ENCODE results near the gene KIF5A. TPM values are rescaled to one million over a fixed set of nuclear protein-coding genes. Genes with fewer than 3 reads are reported as not detected.

KIF5A gene
- total and polyA plus RNA-seq, 2 donors (not counting 1 experiment from before 2014, with no cell fraction given) = 0.09 to 0.67 TPM

DNA sequence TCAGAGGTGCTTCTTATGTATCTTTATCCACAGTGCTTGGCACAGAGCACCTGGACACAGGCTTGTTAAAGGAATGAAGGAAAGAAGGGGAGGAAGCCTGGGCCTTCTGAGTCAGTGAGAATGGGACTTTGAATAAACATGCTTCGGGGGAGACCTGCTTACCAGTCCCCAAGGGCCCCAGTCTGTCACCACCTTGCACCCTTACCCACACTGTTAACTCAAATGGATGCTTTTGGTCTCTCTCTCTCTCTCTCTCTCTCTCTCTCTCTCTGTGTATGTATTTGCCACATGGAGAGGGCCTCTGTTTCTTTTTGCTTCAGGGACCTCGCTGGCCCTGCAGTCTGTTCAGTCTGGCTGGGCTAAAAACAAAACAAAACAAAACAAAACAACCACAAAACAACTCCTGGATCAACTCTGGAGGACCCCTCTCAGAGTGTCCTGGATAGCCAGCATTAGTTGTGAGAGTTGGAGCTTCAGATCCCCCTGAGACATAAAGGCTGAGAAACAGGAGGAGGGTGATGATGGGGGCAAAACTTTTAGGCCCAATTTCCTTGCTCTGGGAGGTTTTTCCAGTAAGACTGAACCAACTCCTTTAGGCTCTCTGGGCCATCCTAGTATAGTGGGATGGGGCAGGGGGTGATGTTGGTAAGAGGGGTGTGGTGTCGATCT is 1.9 kb downstream of the KIF5A start:
- ChIA-PET CTCF (interaction anchor here (1.0 kb wide), 1 partner anchor 313 kb away, joined by 3 read pairs; no protein-coding TSS in a partner anchor), POLR2A (no interaction called here)
- Histone ChIP-seq H3K4me1 (ENCODE audit: control insufficient read depth in 2 of 2, insufficient read depth in 2 of 2, low read length in 2 of 2) (peaks cover 10 to 19% of the 10 kb centered on the region in 2 donors), H3K9me3 (ENCODE audit: control extremely low read depth in 1 of 3, control insufficient read depth in 2 of 3, insufficient read depth in 1 of 3, low read length in 2 of 3) (peaks cover 0 to 4% (median 0%) of the 10 kb centered on the region in 3 donors), H4K20me1 (ENCODE audit: control insufficient read depth, insufficient read depth, low read length, poor library complexity, severe bottlenecking) (no peaks in the 10 kb centered on the region), H3K27me3 (replicated peaks in 1 of 4; ENCODE audit: control extremely low read depth in 1 of 4, control insufficient read depth in 3 of 4, insufficient read depth in 4 of 4, low read length in 3 of 4) (peaks cover 0 to 32% (median 10%) of the 10 kb centered on the region in 4 experiments), H3K9ac (ENCODE audit: low read length) (no peak overlapping the region), H3K36me3 (replicated peaks in 1 of 2; ENCODE audit: control extremely low read depth in 1 of 2, control insufficient read depth in 1 of 2, extremely low read depth in 1 of 2, insufficient read depth in 2 of 2, low read length in 1 of 2) (no peaks in the 10 kb centered on the region), H3K4me3 (ENCODE audit: control extremely low read depth in 1 of 5, extremely low read depth in 1 of 5, insufficient read depth in 1 of 5, low read depth in 2 of 5, low read length in 4 of 5) (no peak overlapping the region), H3K27ac (ENCODE audit: low read length in 2 of 2) (no peak overlapping the region), H3K79me2 (ENCODE audit: control insufficient read depth, insufficient read depth, low read length) (peaks cover 9% of the 10 kb centered on the region), H2AFZ (ENCODE audit: insufficient read depth, low read depth, low read length, poor library complexity, severe bottlenecking) (no peak overlapping the region), H3K4me2 (replicated peaks; ENCODE audit: low read depth, low read length, poor library complexity, severe bottlenecking) (no peak overlapping the region)
- H3K27me3 Mint-ChIP-seq = peaks cover 32% of the 10 kb centered on the region
- H3K9me3 Mint-ChIP-seq (ENCODE audit: insufficient read depth) = no peaks in the 10 kb centered on the region
- ATAC-seq (ENCODE audit: low read depth) (no peak), DNase-seq (no peak)
- H3K4me1 Mint-ChIP-seq = peaks cover 25% of the 10 kb centered on the region
- TF ChIP-seq EZH2 (IDR thresholded peaks at IDR 0.05; ENCODE audit: borderline replicate concordance, insufficient read depth, low read depth, low read length, poor library complexity, severe bottlenecking) = no peak
- TF ChIP-seq, protein P1, sequence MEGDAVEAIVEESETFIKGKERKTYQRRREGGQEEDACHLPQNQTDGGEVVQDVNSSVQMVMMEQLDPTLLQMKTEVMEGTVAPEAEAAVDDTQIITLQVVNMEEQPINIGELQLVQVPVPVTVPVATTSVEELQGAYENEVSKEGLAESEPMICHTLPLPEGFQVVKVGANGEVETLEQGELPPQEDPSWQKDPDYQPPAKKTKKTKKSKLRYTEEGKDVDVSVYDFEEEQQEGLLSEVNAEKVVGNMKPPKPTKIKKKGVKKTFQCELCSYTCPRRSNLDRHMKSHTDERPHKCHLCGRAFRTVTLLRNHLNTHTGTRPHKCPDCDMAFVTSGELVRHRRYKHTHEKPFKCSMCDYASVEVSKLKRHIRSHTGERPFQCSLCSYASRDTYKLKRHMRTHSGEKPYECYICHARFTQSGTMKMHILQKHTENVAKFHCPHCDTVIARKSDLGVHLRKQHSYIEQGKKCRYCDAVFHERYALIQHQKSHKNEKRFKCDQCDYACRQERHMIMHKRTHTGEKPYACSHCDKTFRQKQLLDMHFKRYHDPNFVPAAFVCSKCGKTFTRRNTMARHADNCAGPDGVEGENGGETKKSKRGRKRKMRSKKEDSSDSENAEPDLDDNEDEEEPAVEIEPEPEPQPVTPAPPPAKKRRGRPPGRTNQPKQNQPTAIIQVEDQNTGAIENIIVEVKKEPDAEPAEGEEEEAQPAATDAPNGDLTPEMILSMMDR (IDR thresholded peaks at IDR 0.05) = no peak
- no CpG with 5 or more reads among the region's 3 CpGs for WGBS (ENCODE audit: insufficient coverage)
- H3K27ac Mint-ChIP-seq = no peak overlapping the region
- intact Hi-C loops (cut with micrococcal nuclease) = no loop called here
- peak overlapping the region; percentile 76 for H3K4me3 Mint-ChIP-seq

DNA sequence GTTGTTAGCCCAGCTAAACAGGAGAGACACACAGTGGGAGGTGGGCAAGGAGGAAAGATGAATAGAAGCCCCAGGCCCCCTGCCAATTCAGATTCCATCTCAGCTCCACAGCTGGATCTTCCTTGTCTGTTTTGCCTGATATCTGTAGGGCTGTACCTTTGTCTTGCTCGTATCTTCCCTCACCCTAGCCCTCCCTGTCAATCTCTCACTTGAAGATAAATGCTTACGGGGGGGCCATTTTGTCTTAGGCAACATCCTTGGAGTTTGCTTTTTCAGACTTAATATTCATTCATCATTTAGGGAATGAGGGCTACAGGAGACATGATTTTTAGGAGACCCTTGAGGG is 2.4 kb downstream of the KIF5A start:
- Mint-ChIP-seq H3K27ac (no peak overlapping the region), H3K4me1 (peaks cover 21% of the 10 kb centered on the region), H3K4me3 (no peak overlapping the region), H3K27me3 (peaks cover 32% of the 10 kb centered on the region), H3K9me3 (ENCODE audit: insufficient read depth) (no peaks in the 10 kb centered on the region)
- CTCF ChIA-PET = interaction anchor here (1.0 kb wide), 1 partner anchor 313 kb away, joined by 3 read pairs; no protein-coding TSS in a partner anchor
- Histone ChIP-seq H3K9ac (ENCODE audit: low read length) (no peak overlapping the region), H3K79me2 (ENCODE audit: control insufficient read depth, insufficient read depth, low read length) (peaks cover 4% of the 10 kb centered on the region), H3K4me2 (replicated peaks; ENCODE audit: low read depth, low read length, poor library complexity, severe bottlenecking) (no peak overlapping the region), H3K4me1 (ENCODE audit: control insufficient read depth in 2 of 2, insufficient read depth in 2 of 2, low read length in 2 of 2) (peaks cover 10 to 18% of the 10 kb centered on the region in 2 donors), H4K20me1 (ENCODE audit: control insufficient read depth, insufficient read depth, low read length, poor library complexity, severe bottlenecking) (no peaks in the 10 kb centered on the region), H3K9me3 (ENCODE audit: control extremely low read depth in 1 of 3, control insufficient read depth in 2 of 3, insufficient read depth in 1 of 3, low read length in 2 of 3) (peaks cover 0 to 4% (median 0%) of the 10 kb centered on the region in 3 donors), H3K27ac (ENCODE audit: low read length in 2 of 2) (no peak overlapping the region), H3K36me3 (replicated peaks in 1 of 2; ENCODE audit: control extremely low read depth in 1 of 2, control insufficient read depth in 1 of 2, extremely low read depth in 1 of 2, insufficient read depth in 2 of 2, low read length in 1 of 2) (no peaks in the 10 kb centered on the region), H3K27me3 (replicated peaks in 1 of 4; ENCODE audit: control extremely low read depth in 1 of 4, control insufficient read depth in 3 of 4, insufficient read depth in 4 of 4, low read length in 3 of 4) (peaks cover 0 to 32% (median 10%) of the 10 kb centered on the region in 4 experiments), H2AFZ (ENCODE audit: insufficient read depth, low read depth, low read length, poor library complexity, severe bottlenecking) (no peak overlapping the region), H3K4me3 (ENCODE audit: control extremely low read depth in 1 of 5, extremely low read depth in 1 of 5, insufficient read depth in 1 of 5, low read depth in 2 of 5, low read length in 4 of 5) (no peak overlapping the region)
- POLR2A ChIA-PET = no interaction called here
- DNase-seq (no peak), ATAC-seq (ENCODE audit: low read depth) (no peak)
- TF ChIP-seq EZH2 (IDR thresholded peaks at IDR 0.05; ENCODE audit: borderline replicate concordance, insufficient read depth, low read depth, low read length, poor library complexity, severe bottlenecking) = no peak
- TF ChIP-seq, protein P1 (IDR thresholded peaks at IDR 0.05) = no peak
- 67% methylated on average over 1 of the region's 2 CpGs for WGBS (ENCODE audit: insufficient coverage)
- intact Hi-C loops (cut with micrococcal nuclease) = no loop called here
